H1 (cell line): ENCODE measurements around the gene A4GALT. TPM values are rescaled to one million over a fixed set of nuclear protein-coding genes. Genes with fewer than 3 reads are reported as not detected.

Experiments used
- CTCF ChIA-PET: fragments of 300-600 bp; sonication (Branson Sonifier 250); formaldehyde crosslinking; loops from one replicate; lab custom pipeline; 2021; ENCODE audit not compliant: partially characterized antibody; lab: Charles Lee
- POLR2A ChIA-PET: fragments of 300-600 bp; sonication (Branson Sonifier 250); formaldehyde crosslinking; loops from one replicate; lab custom pipeline; 2021; ENCODE audit warnings: inconsistent platforms; ENCODE audit not compliant: partially characterized antibody; lab: Charles Lee
- DNase-seq, 2 experiments: peaks; one replicate each; pipeline versions ENCODE4 v3.0.0 to v3.0.0-alpha.2; 2010 to 2022; ENCODE audit warnings: low spot score in 2 of 2, low read depth in 1 of 2, mixed read lengths in 1 of 2
- FAIRE-seq: peaks from 2 replicates; lab custom pipeline; 2011; peaks lifted over from hg19 to GRCh38; lab: Jason Lieb, UNC
- H2AFZ ChIP-seq: 2 replicates; pipeline ENCODE4 v1.8.1; 2012; ENCODE audit warnings: low read length, inconsistent platforms
- H2AK5ac ChIP-seq: 2 replicates; pipeline ENCODE4 v1.6.1; 2013; ENCODE audit warnings: low read depth, low read length
- H2BK120ac ChIP-seq: replicated peaks from 2 replicates; pipeline ENCODE3; 2013; ENCODE audit warnings: low read depth, low read length, inconsistent platforms
- H2BK12ac ChIP-seq: 2 replicates; pipeline ENCODE4 v1.6.1; 2013; ENCODE audit warnings: low read depth, low read length
- H2BK15ac ChIP-seq: 2 replicates; pipeline ENCODE4 v1.6.1; 2013; ENCODE audit warnings: low read length
- H2BK20ac ChIP-seq: 2 replicates; pipeline ENCODE4 v1.6.1; 2013; ENCODE audit warnings: low read length
- H2BK5ac ChIP-seq: 2 replicates; pipeline ENCODE4 v1.6.1; 2013; ENCODE audit warnings: low read depth, low read length
- H3K14ac ChIP-seq: 2 replicates; pipeline ENCODE4 v1.6.1; 2013; ENCODE audit warnings: inconsistent platforms; ENCODE audit not compliant: insufficient read length
- H3K18ac ChIP-seq: 2 replicates; pipeline ENCODE4 v1.6.1; 2013; ENCODE audit warnings: low read length; ENCODE audit errors: extremely low read depth
- H3K23ac ChIP-seq: 2 replicates; pipeline ENCODE4 v1.6.1; 2013; ENCODE audit warnings: inconsistent platforms; ENCODE audit not compliant: insufficient read length
- H3K23me2 ChIP-seq: 2 replicates; pipeline ENCODE4 v1.6.1; 2013; ENCODE audit warnings: low read depth, low read length
- H3K27ac ChIP-seq: 2 replicates; pipeline ENCODE4 v1.6.1; 2011; ENCODE audit warnings: low read depth, low read length, inconsistent platforms
- H3K27me3 ChIP-seq, 4 experiments: replicated peaks in 1 of 4; 1 replicate in 1 of 4; 2 replicates in 3 of 4; pipeline versions ENCODE4 v1.6.1 to v1.8.1; 2011 to 2013; ENCODE audit warnings: low read length in 3 of 4, mild to moderate bottlenecking in 3 of 4, inconsistent platforms in 2 of 4, mixed read lengths in 2 of 4, moderate library complexity in 1 of 4; ENCODE audit not compliant: control insufficient read depth in 3 of 4, insufficient read depth in 3 of 4; ENCODE audit errors: extremely low read depth in 1 of 4
- H3K36me3 ChIP-seq, 4 experiments: 2 replicates each; pipeline versions ENCODE4 v1.6.1 to v1.8.1; 2011 to 2013; ENCODE audit warnings: mild to moderate bottlenecking in 4 of 4, low read length in 3 of 4, moderate library complexity in 2 of 4, control low read depth in 1 of 4, inconsistent platforms in 1 of 4; ENCODE audit not compliant: insufficient read depth in 4 of 4, control insufficient read depth in 2 of 4
- H3K4ac ChIP-seq: replicated peaks from 2 replicates; pipeline ENCODE3; 2013; ENCODE audit warnings: low read length, low read depth, mixed read lengths, inconsistent platforms; ENCODE audit not compliant: insufficient read length
- H3K4me1 ChIP-seq, 4 experiments: replicated peaks in 1 of 4; 1 replicate in 1 of 4; 2 replicates in 3 of 4; pipeline versions ENCODE4 v1.6.1 to v1.8.1; 2011 to 2013; ENCODE audit warnings: low read length in 3 of 4, inconsistent platforms in 2 of 4, mixed read lengths in 1 of 4; ENCODE audit not compliant: insufficient read depth in 4 of 4, control insufficient read depth in 3 of 4
- H3K4me2 ChIP-seq, 2 experiments: 2 replicates each; pipeline versions ENCODE4 v1.6.1 to v1.8.1; 2011 to 2013; ENCODE audit warnings: low read depth in 2 of 2, low read length in 2 of 2, control low read depth in 1 of 2, inconsistent platforms in 1 of 2, mild to moderate bottlenecking in 1 of 2; ENCODE audit not compliant: insufficient read depth in 1 of 2
- H3K4me3 ChIP-seq, 4 experiments: fragments of 200-600, 300-600 bp in 1 of 4; sonication (generic), shearing (Covaris generic), sonication (Bioruptor Twin) in 1 of 4; 2 replicates each; pipeline versions ENCODE4 v1.5.1 to v1.8.1; 2011 to 2016; ENCODE audit warnings: low read length in 4 of 4, low read depth in 3 of 4, control low read depth in 2 of 4, inconsistent platforms in 2 of 4, mild to moderate bottlenecking in 2 of 4, mixed read lengths in 1 of 4, moderate library complexity in 1 of 4; ENCODE audit not compliant: insufficient read depth in 2 of 4; ENCODE audit errors: extremely low read depth in 1 of 4
- H3K56ac ChIP-seq: replicated peaks from 2 replicates; pipeline ENCODE3; 2013; ENCODE audit warnings: low read depth, mild to moderate bottlenecking, mixed read lengths, low read length, inconsistent platforms; ENCODE audit not compliant: insufficient read length
- H3K79me1 ChIP-seq: 2 replicates; pipeline ENCODE4 v1.6.1; 2013; ENCODE audit warnings: low read depth, low read length, control low read depth
- H3K79me2 ChIP-seq, 2 experiments: 2 replicates each; pipeline versions ENCODE4 v1.6.1 to v1.8.1; 2012 to 2013; ENCODE audit warnings: low read length in 2 of 2, mild to moderate bottlenecking in 2 of 2, inconsistent platforms in 1 of 2; ENCODE audit not compliant: insufficient read depth in 2 of 2, control insufficient read depth in 1 of 2
- H3K9ac ChIP-seq, 4 experiments: replicated peaks in 1 of 4; 1 replicate in 1 of 4; 2 replicates in 3 of 4; pipeline versions ENCODE4 v1.6.1 to v1.8.1; 2011 to 2013; ENCODE audit warnings: low read depth in 3 of 4, low read length in 3 of 4, control low read depth in 2 of 4, mild to moderate bottlenecking in 2 of 4, moderate library complexity in 2 of 4, inconsistent platforms in 1 of 4; ENCODE audit errors: extremely low read depth in 1 of 4
- H3K9me3 ChIP-seq, 2 experiments: 2 replicates each; pipeline versions ENCODE4 v1.6.1 to v1.8.1; 2012 to 2013; ENCODE audit warnings: mild to moderate bottlenecking in 2 of 2, moderate library complexity in 2 of 2, control low read depth in 1 of 2, inconsistent platforms in 1 of 2, low read depth in 1 of 2, low read length in 1 of 2, mixed read lengths in 1 of 2; ENCODE audit not compliant: insufficient read depth in 2 of 2
- H4K20me1 ChIP-seq, 2 experiments: replicated peaks in 1 of 2; 2 replicates each; pipeline versions ENCODE3 to v1.8.1; 2011 to 2013; ENCODE audit warnings: inconsistent platforms in 2 of 2, low read length in 2 of 2, mild to moderate bottlenecking in 1 of 2; ENCODE audit not compliant: insufficient read depth in 2 of 2, control insufficient read depth in 1 of 2
- H4K5ac ChIP-seq: 2 replicates; pipeline ENCODE4 v1.6.1; 2013; ENCODE audit warnings: low read length, low read depth, mixed read lengths, inconsistent platforms; ENCODE audit not compliant: insufficient read length
- H4K8ac ChIP-seq: 2 replicates; pipeline ENCODE4 v1.8.0; 2013; ENCODE audit warnings: mild to moderate bottlenecking, moderate library complexity, low read length, inconsistent platforms; ENCODE audit not compliant: insufficient read depth; ENCODE audit errors: extremely low read depth
- H4K91ac ChIP-seq: replicated peaks from 2 replicates; pipeline ENCODE3; 2013; ENCODE audit warnings: low read length, mixed read lengths, inconsistent platforms; ENCODE audit not compliant: insufficient read length
- ASH2L ChIP-seq: fragments of 200-600, 300-600 bp; sonication (generic); IDR thresholded peaks from one replicate; pipeline ENCODE4 v1.7.1; 2017; ENCODE audit warnings: low read length
- CREB1 ChIP-seq: IDR thresholded peaks from 2 replicates; pipeline ENCODE4 v1.6.1; 2012; ENCODE audit warnings: inconsistent platforms
- GTF2F1 ChIP-seq: IDR thresholded peaks from 2 replicates; pipeline ENCODE4 v1.6.1; 2012; ENCODE audit warnings: low read depth, low read length, improper control_type of control experiment, borderline replicate concordance
- JUN ChIP-seq: IDR thresholded peaks from 2 replicates; pipeline ENCODE4 v1.6.1; 2011; ENCODE audit warnings: low read depth, mild to moderate bottlenecking, improper control_type of control experiment, low read length
- KDM4A ChIP-seq: IDR thresholded peaks from one replicate; pipeline ENCODE4 v1.7.1; 2012; ENCODE audit warnings: low read depth, mild to moderate bottlenecking, moderate library complexity, low read length, inconsistent platforms; ENCODE audit not compliant: severe bottlenecking
- KDM5A ChIP-seq: fragments of 200-600 bp; IDR thresholded peaks from 2 replicates; pipeline ENCODE4 v1.7.1; 2012; ENCODE audit warnings: mild to moderate bottlenecking, low read length, inconsistent platforms, mixed read lengths
- NANOG ChIP-seq: IDR thresholded peaks from 2 replicates; pipeline ENCODE4 v1.6.1; 2011; ENCODE audit warnings: low read length, low read depth, mild to moderate bottlenecking, inconsistent platforms; ENCODE audit not compliant: insufficient read depth, poor library complexity, severe bottlenecking
- POU5F1 ChIP-seq: IDR thresholded peaks from 2 replicates; pipeline ENCODE4 v1.6.1; 2011; ENCODE audit warnings: low read depth, mild to moderate bottlenecking, low read length, moderate library complexity
- RFX5 ChIP-seq: IDR thresholded peaks from 2 replicates; pipeline ENCODE4 v1.6.1; 2011; ENCODE audit warnings: low read depth, low read length, improper control_type of control experiment, borderline replicate concordance
- SRF ChIP-seq: IDR thresholded peaks from 2 replicates; pipeline ENCODE4 v1.6.1; 2011; ENCODE audit warnings: mild to moderate bottlenecking, low read depth, low read length, moderate library complexity
- SUZ12 ChIP-seq: fragments of 200-600 bp; sonication (generic); IDR thresholded peaks from 2 replicates; pipeline ENCODE4 v1.6.1; 2012; ENCODE audit warnings: mild to moderate bottlenecking, inconsistent platforms, low read length, moderate library complexity, mixed read lengths
- TAF7 ChIP-seq: optimal IDR thresholded peaks from 2 replicates; pipeline ENCODE3; 2011; ENCODE audit warnings: low read depth, mild to moderate bottlenecking, inconsistent platforms, low read length, moderate library complexity, borderline replicate concordance
- WGBS, 2 experiments: shearing (Covaris generic) in 1 of 2; methylation state at CpG; one replicate each; pipeline versions ENCODE4 v1.1.6 to v1.1.7; 2013 to 2015; ENCODE audit warnings: low lambda C conversion rate in 2 of 2, mixed read lengths in 2 of 2, inconsistent platforms in 1 of 2, low coverage in 1 of 2, missing lambda C conversion rate in 1 of 2; ENCODE audit not compliant: insufficient replicate concordance in 2 of 2, insufficient coverage in 1 of 2, insufficient read length in 1 of 2; ENCODE audit errors: extremely low coverage in 1 of 2, missing lambda C conversion rate in 1 of 2; 5-methylcytosine and 5-hydroxymethylcytosine counted together
- polyA plus RNA-seq, 7 experiments: library from polyadenylated mRNA; depleted of rRNA in 3 of 7; stranded (reverse) in 5 of 7; unstranded in 2 of 7; fragments of >200 nt in 5 of 7; fragments of 200-250 nt in 2 of 7; gene quantifications; 1 replicate in 5 of 7; 2 replicates in 1 of 7; 4 replicates in 1 of 7; pipeline versions ENCODE4 v1.2.1 to v1.2.3, GENCODE V29; 2011 to 2013; ENCODE audit warnings: missing spikeins in 2 of 7, mixed read lengths in 2 of 7
- total RNA-seq: library from RNA; stranded (reverse); fragmentation: NEBNext Ultra II Directional; extraction: Animal tissue kit (Norgen Biotek cat#: 25700); gene quantifications from 2 replicates; pipeline ENCODE4 v1.2.1, GENCODE V29; 2021
- TF ChIP-seq, protein P1 (sequence below): IDR thresholded peaks from 2 replicates; pipeline ENCODE4 v1.6.1; 2011; ENCODE audit warnings: low read length, improper control_type of control experiment

The A4GALT gene
- total and polyA plus RNA-seq, 2 of the 8 experiments (the other 6 are each of a cell fraction or from before 2014, with no cell fraction given) = 7.2 to 13.8 TPM

DNA sequence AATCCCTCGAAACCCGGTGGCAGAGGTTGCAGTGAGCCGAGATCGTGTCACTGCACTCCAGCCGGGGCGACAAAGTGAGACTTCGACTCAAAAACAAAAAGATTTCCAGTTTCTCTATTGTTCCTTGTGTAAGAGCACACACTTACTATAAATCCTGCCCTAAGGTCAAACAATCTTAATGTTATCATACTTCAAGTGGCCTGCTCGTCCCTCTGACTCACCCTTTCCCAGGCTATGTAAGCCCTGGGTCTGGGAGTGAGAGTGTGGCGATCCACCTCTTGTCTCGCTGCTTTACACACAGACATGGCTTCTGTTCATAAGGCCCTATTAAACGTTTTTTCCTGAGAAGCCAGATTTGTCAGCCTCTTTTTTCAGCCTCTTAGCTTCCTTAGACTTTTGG is 24.4 kb upstream of the A4GALT start:
- no peak for FAIRE-seq
- Histone ChIP-seq H2AFZ (no peak overlapping the region), H3K27ac (no peak overlapping the region)
- TF ChIP-seq SUZ12 (no peak), SRF (no peak), NANOG (no peak), POU5F1 (no peak), KDM5A (no peak), TAF7 (no peak), JUN (no peak), KDM4A (no peak), ASH2L (no peak), RFX5 (no peak), GTF2F1 (no peak), CREB1 (no peak)
- TF ChIP-seq, protein P1, sequence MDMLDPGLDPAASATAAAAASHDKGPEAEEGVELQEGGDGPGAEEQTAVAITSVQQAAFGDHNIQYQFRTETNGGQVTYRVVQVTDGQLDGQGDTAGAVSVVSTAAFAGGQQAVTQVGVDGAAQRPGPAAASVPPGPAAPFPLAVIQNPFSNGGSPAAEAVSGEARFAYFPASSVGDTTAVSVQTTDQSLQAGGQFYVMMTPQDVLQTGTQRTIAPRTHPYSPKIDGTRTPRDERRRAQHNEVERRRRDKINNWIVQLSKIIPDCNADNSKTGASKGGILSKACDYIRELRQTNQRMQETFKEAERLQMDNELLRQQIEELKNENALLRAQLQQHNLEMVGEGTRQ = no peak

More for the DNA sequence above, 24.4 kb upstream of the A4GALT start:
- Histone ChIP-seq H2BK120ac (no peak overlapping the region), H3K79me2 (no peaks in the 10 kb centered on the region), H3K56ac (no peak overlapping the region), H3K9ac (no peak overlapping the region), H4K8ac (no peak overlapping the region), H4K20me1 (no peaks in the 10 kb centered on the region), H3K23ac (no peak overlapping the region), H3K79me1 (no peaks in the 10 kb centered on the region), H2AK5ac (no peak overlapping the region), H3K4me1 (peaks cover 0 to 3% (median 2%) of the 10 kb centered on the region in 4 experiments; a peak in 5 of 7 replicates), H3K23me2 (no peaks in the 10 kb centered on the region), H3K14ac (no peak overlapping the region), H3K18ac (no peak overlapping the region), H3K4ac (no peak overlapping the region), H2BK12ac (no peak overlapping the region), H3K36me3 (no peaks in the 10 kb centered on the region), H4K91ac (no peak overlapping the region), H2BK15ac (no peak overlapping the region), H3K27me3 (no peaks in the 10 kb centered on the region), H3K4me2 (no peak overlapping the region), H3K4me3 (no peak overlapping the region), H4K5ac (no peak overlapping the region), H2BK20ac (no peak overlapping the region), H3K9me3 (no peaks in the 10 kb centered on the region), H2BK5ac (no peak overlapping the region)
- ChIA-PET POLR2A (interaction anchor here (0.9 kb wide), 1 partner anchor 26 kb away, joined by 3 read pairs; no protein-coding TSS in a partner anchor), CTCF (interaction anchor here (1.0 kb wide), 1 partner anchor 71 kb away, joined by 3 read pairs; no protein-coding TSS in a partner anchor)
- WGBS, 2 experiments = 87% methylated on average over 11 of the region's 11 CpGs; no CpG with 5 or more reads in 1 of the 2 experiments
- no peak for DNase-seq
